Gastroesophageal sphincter (tissue), 2 donors: ENCODE results near the gene PIK3C3.

Experiments
- EP300 ChIP-seq: sonication (generic); formaldehyde crosslinking; IDR thresholded peaks from one replicate; pipeline ENCODE4 v1.6.1; 2017; ENCODE audit warnings: antibody characterized with exemption, mild to moderate bottlenecking
- POLR2A ChIP-seq, 2 donors: fragments of 450-650 bp; IDR thresholded peaks; one replicate each; pipeline ENCODE4 v1.6.1; 2017; ENCODE audit warnings: antibody characterized with exemption in 2 of 2, mild to moderate bottlenecking in 2 of 2, moderate library complexity in 1 of 2

DNA sequence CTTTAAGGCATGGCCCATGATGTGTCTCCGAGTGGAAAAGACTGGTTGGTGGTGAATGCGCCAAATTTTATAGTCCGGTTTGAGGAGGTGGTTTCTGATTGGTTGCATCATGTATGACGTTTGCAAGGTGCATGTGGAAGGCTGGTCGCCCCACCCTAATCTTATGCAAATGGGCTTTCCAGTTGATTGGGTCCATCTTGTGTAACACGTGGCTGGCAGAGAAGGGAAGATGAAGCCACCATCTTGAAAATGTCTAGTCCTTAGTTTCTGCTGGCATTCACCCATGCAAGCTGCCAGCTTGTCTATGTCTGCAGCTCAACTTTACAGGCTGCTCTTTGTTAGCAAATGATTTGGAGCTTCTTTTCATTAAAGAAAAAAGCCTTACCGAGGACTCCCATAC, 132.2 kb downstream of the PIK3C3 start:
- TF ChIP-seq EP300 (no peak), POLR2A (IDR thresholded peaks at IDR 0.05) (no peak)
